GM18511 (cell line): ENCODE results near the gene ANKRD62.
"Not testable (repeated sequence)": the region's sequence is repeated elsewhere in the genome, so short reads cannot be mapped to it uniquely, and the experiment has no call there.

ENCODE experiments used
- ATAC-seq: cut with Tn5 transposase; IDR thresholded peaks from one replicate; pipeline ENCODE4 v1.9.1; 2021; ENCODE audit warnings: mild to moderate bottlenecking, moderate library complexity; ENCODE audit not compliant: unreplicated experiment

ANKRD62 gene

DNA sequence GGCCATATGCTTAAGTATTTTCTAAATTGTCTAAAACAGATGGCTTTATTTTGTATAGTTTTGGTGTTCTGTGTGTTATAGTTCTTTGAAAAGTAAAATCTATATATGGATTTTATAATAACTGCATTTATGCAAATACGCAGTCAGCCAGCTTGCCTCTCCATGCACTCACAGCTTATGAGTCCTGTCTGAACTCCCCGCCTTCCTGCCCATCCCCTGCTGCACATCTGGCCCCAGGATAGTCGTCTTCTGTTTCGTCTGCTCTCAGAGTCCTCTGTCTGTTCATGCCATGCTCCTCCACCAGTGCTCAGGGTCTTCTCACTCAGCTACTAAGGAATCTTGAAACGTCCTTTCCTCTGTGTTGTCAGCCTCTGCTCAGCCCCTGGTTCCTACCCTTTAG, 28.2 kb upstream of the ANKRD62 start:
- ATAC-seq, result no peak

DNA sequence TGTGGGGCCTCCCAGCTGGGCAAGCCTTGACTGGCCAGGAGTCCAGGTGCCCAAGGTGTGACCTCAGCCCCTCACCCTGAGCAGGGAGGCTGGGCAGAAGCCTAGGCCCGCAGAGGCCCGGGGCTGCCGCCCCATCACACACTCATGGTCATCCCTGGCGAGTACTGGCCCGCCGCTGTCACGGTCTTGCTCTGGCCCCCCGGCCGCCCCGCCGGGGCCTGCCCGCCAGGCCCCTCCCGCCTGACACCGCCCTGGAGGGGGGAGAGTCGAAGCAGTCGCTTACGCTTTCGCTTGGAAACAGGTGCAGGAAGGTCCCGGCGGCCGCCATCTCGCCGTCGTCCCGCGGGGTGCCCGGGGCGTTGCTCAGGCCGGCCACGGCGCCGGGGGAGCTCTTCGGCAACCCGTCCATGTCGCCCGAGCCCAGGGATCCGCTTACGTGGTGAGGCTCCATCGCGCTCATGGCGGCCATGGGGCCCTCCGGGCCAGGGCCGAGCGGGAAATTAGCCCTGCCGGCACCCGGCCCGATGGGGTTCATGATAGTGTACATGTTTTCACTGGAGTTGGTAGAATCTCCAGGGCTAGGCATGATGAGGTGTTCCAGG, 26.6 kb upstream of the ANKRD62 start:
- no peak for ATAC-seq

DNA sequence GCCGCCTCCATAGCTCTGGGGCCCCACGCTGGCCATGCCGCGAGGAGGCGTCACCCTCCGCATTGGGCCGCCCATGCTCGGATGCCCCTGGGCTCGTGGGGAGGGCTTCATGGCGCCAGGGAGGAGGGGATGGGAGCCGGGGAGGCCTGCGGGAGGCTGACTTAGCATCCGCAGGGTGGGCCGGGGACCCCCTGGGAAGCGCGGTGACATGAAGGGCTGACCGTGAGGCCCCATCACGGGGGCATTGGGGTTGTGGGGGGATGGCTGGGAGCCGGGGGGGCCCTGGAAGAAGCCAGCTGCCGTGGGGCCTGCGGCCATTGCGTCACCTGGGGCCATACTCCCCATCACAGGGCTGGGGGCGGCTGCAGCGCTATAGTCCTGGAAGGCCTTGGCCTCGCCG, 26.0 kb upstream of the ANKRD62 start:
- ATAC-seq, result no peak

DNA sequence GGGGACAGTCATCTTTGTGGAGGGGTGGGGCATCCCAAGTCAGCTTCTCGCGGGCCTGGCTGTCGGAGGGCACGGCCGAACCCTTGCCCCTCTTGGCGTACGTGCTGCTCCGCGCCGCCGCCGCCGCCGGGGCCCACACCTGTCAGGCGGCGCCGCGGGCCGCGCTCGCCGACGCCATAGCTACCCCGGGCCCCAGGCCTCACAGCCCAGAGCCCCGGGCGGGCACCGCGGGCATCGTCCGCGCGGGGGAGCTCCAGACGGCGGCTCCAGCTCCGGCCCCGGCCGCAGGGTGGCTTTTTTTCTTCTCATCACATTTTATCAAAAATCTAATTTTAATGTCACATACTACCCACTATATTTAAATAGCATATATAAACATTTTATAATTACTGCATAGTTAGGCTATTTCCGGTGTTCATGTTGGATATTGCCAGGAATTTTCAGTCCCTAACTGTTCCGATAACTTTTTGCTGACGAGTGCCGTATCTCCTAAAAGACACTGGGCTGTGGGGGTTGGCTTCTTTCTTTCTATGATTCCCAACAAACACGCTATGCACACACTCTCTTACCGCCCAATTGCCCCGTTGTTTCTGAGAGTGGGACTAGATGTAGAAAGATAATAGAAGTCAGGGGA, 25.2 kb upstream of the ANKRD62 start:
- ATAC-seq, result not testable (repeated sequence)

DNA sequence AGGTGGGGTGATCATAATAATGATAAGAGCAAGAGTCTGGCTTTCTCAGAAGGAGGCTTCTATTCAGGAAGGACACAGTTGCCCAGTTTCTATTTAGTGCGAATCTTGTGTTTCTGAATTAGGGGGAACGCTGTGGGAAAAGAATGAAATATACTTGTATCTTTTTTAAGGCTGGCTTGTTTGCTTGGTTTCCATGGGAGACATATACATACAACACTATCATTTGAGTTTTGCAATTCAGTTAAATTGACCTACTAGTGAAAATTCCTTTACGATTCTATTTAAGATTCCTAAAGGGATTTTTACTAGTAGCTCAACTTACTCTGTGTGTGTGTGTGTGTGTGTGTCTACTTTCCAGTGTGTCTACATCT, 24.7 kb upstream of the ANKRD62 start:
- ATAC-seq, result no peak

DNA sequence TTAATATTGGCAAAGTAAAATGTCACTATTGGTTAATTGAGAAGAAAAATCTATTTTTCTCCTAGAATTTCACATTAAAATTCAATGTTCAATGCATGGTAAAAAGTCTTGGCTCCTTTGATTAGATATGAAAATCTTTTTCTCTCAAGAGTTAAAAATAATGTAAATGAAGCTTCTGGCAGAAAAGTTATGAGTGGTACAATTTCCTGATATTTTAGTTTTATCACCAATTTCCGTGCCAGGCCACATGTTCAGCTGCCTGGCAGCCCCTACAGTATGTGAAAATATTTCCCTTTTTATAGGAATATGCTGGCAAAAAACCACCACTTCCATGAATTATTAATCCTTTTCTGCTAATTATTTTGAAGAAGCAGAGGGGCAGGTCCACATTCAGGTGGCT, 22.6 kb upstream of the ANKRD62 start:
- not testable (repeated sequence) for ATAC-seq

DNA sequence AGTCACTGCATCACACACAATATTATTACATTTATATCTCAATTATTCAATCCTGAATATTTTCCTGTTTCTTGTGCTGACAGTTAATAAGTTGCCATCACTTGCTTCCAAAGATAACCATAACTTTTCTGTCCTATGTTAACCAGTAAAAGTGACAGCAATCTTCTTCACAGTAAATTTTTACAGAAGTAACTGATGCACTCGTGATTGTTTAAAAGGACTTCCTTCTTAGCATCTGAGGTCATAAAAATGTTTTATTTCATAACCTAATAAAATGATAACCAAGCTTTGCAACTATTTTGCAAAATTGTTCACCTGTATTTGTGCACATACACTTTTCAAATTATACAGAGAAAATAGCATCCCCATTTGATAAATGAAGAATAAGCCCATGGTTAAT, 20.6 kb upstream of the ANKRD62 start:
- no peak for ATAC-seq

DNA sequence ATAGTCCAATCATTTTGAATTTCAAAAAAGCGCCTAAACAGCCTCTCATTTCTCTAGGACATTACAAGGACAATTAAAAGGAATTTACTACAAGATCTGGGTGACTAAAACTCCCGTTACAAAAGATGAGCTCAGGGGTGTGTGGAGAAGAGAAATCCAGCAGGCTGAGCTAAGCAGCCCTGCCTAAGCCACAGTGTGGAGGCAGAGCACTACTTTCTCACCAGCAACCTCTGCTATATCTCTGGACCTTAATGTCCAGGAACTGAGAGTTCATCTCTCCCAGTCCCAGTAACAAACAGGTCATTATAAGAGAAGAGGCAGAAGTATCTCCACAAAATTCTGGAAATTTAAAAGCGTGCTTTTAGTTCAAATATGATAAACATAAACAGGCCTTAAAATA, 18.9 kb upstream of the ANKRD62 start:
- no peak for ATAC-seq

DNA sequence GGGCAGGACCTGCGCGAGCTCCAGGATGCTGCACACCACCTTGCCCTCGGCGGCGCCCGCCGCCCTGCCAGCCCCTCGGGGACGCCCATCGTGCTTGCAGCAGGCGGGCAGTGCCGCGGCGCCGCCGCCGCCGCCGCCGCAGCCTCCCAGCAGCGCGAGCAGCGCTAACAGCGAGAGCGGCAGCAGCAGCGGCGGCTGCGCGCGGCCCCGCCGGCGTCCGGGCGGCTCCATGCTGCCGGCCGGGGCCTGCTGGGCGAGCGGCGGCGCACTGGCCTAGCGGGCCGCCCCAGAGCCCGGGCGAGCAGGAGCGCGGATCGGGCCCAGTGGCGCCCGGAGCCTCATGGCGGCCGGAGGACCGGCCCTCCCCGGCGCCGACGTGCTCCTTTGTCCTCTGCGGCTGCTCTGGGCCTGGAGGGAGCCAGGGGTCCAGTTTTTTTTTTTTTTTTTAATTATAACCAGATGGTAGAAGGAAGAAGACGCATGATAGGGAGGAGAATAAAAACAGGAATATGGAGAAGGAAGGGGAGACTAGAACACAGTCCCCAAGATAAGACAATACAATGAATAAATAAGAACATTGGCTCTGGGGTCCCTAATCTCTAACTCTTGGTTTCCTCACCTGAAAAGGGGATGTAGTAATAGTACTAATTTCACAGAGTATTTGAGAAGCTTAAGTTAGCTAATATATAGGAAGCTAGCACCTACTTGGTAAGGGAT, 17.1 kb upstream of the ANKRD62 start:
- no peak for ATAC-seq

DNA sequence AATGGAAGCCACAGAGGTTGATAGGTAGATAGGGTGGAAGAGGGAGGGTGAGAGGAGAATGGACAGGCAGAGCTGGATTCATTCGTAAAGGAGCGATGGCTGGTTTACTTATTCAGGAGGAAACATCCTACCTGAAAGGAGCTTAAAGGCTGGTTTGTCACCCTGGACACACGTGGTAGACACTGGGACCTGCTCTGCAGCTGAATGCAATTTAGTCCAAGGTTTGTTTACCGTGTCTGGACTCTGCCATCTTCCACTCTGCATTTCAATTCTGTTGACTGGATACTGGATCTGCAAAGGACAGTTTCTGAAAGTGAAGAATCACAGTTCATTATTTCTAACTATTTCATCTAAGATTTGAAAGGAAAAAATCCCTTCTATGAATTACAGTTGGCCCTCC, 15.6 kb upstream of the ANKRD62 start:
- ATAC-seq, result not testable (repeated sequence)

DNA sequence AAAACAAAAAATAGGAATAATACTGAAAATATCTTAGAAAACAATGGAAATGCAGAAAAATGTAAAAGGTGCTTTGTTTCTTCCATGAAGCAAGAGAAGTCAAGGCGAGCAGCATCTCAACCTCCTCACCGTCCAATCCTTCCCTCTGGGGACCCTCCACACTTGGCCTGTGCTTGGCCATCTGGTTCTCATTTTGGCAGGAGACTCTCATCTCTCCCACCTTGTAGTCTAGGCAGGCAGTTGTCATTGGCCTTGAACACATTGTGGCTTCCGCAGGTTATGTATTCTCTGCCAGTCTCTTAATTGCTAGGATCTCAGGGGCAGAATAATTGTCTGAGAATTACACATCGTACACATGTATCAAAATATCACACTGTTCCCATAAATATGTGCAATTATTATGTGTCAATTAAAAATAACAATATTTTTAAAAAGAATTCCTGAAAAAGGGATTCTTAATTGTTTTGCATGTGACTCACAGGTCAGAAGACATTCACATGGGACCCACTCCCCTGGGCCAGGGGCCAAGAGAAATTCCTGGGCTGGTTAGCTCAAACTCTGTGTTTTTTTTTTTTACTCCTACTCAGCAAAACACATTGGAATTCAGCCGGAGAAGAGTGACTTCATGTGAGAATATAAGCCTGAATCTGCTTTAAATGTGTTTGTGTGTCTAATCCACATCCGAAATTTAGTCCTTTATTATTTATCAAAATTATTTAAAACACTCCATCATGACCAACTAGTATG, 14.0 kb upstream of the ANKRD62 start:
- no peak for ATAC-seq

DNA sequence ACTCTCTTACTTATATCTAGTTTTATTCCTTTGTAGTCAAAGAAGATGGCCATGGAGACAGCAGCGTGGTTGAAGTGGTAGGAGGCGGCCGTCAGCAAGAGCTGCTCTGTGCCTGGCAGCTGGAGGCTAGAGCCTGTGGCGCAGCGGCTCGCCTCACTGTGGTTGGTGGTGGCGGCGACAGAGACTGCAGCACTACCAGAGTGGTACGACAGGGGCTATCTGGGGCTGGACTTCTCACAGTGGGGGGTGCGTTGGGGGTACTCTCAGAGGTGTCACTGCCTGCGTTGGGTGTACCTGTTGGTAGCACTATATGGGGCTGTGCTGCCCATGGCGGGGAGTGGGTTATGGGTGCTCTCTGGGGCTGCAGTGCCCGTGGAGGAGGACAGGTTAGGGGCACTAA, 8.5 kb upstream of the ANKRD62 start:
- no peak for ATAC-seq

DNA sequence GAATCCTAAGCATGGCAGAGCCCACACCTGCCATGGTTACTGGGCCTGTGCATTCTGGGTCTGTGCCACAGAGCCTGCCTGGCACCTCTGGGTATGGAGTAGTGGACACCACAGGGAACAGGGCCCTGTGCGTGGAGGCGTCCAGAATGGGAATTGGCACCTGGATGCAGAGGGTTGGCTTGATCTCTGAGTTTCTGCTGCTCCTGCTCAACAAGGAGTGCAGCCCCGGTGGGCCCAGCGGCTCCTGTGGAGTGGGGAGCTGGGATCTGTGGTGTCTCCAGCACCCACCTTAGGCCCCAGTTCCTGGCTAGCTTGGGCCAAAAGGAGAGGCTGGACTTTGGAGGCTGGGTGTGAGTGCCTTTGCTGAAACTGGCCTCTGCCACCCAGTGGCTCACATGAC, 7.9 kb upstream of the ANKRD62 start:
- ATAC-seq, result no peak

DNA sequence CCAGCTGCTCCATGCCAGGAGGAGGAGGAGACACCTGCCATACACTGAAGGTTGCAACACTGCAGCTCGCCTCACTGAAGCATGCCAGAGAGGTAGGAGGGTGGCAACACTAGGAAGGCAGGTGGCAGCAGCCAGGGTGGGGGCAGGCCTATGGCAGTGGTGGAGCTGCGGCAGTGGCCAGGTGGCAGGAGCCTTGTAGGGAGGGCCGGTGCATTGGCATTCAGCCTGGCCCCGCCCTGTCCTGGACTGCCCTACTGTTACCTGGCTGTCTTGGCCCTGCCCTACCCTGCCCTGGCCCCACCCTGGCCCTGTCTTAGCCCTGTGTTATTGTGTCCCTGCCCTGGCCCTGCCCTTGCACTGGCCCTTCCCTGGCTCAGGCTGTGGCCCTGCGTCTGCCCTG, 7.4 kb upstream of the ANKRD62 start:
- no peak for ATAC-seq

DNA sequence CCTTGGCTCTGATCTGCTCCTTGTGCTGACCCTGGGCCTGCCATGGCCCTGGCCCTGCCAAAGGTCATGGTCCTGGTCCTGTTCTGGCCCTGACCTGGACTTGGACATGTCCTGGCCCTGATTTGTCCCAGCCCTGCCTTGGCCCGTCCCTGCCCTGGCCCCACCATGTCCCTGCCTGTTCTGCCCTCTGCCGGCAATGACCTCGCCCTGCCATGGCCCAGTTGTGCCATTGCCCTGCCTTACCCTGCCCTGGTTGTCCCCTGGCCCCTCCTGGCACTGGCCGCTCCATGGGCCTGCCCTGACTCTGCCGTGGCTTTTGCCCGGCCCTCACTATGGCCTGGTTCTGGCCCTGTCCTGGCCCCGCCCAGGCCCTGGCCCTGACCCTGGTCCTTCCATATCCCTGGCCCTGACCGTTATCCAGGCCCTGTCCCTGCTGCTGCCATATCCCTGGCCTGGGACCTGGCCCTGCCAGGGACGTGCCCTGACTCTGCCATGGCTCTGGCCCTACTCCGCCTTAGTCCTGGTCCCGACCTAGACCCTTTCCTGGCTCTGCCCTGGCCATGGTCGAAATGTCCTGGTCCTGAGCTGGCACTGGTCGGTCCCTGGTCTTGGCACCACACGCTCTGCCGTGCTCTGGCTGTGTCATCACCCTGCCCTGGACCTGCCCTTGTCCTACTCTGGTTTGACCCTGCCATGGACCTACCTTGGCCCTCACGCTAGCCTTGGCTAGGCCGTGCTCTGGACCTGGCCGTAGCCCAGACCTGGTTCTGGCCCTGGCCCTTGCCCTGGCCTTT, 6.8 kb upstream of the ANKRD62 start:
- no peak for ATAC-seq

DNA sequence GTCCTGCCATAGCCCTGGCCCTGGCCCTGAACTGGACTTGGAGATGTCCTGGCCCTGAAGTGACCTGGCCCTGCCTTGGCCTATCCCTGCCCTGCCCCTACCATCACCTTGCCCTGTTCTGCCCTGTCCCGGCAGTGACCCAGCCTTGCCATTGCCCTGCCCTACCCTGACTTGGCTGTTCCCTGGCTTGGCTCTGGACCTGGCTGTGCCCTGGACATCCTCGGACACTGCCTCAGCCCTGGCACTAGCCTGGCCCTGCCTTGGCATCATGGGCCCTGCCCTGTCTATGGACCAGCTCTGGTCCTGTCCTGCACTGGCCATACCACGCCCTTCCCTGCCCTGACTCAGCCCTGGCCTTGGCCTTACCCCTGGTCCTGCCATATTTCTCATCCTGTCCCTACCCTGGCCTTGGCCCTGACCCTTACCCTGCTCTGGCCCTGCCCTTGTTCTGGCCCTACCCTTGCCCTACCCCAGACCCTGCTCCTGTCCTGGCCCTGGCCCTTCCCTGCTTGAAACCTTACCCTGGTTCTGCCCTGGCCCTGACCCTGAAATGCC, 6.1 kb upstream of the ANKRD62 start:
- ATAC-seq, result no peak

DNA sequence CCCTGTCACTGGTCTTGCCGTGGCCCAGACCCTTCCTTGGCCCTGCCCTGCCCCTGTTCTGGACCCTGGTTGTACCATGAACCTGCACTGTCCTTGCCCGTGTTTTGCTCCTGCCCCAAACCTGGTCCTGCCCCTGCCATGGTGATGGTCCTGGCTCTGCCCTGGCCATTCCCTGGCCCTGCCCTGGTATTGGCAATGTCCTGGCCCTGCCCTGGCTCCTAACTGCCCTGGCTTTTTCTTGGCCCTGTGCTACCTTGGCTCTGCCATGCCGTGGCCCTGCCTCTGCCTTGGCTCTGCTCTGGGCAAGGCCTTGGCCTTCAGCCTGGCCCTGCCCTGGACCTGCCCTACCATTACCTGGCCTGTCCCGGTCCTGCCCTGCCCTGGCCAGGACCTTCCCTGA, 5.5 kb upstream of the ANKRD62 start:
- no peak for ATAC-seq

DNA sequence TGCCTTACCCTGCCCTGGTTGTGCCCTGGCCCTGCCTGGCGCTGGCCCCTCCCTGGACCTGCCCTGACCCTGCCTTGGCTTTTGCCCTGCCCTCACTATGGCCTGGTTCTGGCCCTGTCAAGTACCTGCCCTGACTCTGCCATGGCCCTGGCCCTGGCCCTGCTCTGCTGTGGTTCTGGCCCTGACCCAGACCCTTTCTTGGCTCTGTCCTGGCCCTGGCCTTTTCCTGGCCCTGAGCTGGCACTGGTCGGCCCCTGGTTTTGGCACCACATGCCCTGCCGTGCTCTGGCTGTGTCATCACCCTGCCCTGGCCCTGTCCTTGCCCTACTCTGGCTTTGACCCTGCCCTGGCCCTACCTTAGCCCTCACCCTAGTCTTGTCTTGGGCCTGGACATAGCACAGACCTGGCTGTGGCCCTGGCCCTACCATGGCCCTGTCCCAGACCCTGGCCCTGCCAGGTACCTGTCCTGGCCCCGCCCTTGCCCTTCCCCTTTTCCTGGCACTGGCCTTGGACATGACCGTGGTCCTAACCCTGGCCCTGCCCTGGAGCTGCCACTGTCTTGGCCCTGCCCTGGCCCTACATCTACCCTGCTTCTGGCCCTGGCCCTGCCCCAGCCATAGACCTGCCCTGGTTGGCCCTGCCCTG, 4.8 kb upstream of the ANKRD62 start:
- no peak for ATAC-seq

DNA sequence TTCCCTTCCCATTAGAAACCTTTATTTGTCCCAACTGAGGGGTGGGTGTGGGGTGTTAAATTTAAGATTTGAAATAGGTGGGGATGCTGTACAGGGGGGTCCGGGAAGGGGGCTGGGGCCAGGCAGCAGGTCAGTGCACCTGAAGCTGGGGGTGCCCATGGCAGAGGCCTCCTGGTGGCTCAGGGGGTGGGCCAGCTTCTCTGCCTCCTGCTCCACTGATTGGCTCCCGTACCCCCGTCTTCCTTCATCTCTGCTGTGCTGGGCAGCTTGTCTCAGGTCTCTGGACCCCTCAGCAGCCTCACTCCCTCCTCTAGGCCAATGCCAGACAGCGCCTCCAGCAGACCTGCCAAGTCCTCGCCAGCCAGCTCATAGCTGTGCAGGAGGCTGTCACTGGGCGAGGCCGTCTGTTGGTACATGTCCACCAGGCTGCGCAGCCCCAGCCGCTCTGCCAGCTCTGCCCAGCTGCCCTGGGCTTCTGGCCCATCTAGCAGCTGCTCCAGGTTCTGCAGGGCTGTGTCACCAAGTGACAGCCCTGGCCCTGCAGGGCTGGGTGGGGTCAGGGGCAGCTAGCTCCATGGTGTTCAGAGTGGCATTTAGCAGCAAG, 2.0 kb upstream of the ANKRD62 start:
- no peak for ATAC-seq
